ENCODE results near the gene EFCAB6. TPM values are rescaled to one million over a fixed set of nuclear protein-coding genes. Genes with fewer than 3 reads are reported as not detected.

Gene EFCAB6
- total and polyA plus RNA-seq, 2 donors (not counting 1 experiment from before 2014, with no cell fraction given) = 0.07 to 0.10 TPM

- Histone ChIP-seq H2AFZ (ENCODE audit: insufficient read depth, low read depth, low read length, poor library complexity, severe bottlenecking) (no peak overlapping the region), H4K20me1 (ENCODE audit: control insufficient read depth, insufficient read depth, low read length, poor library complexity, severe bottlenecking) (no peaks in the 10 kb centered on the region), H3K9me3 (ENCODE audit: control extremely low read depth in 1 of 3, control insufficient read depth in 2 of 3, insufficient read depth in 1 of 3, low read length in 2 of 3) (peaks cover 0 to 6% (median 0%) of the 10 kb centered on the region in 3 donors), H3K9ac (ENCODE audit: low read length) (no peak overlapping the region), H3K27ac (ENCODE audit: low read length in 2 of 2) (no peak overlapping the region), H3K4me1 (ENCODE audit: control insufficient read depth in 2 of 2, insufficient read depth in 2 of 2, low read length in 2 of 2) (peaks cover 4 to 6% of the 10 kb centered on the region in 2 donors), H3K79me2 (ENCODE audit: control insufficient read depth, insufficient read depth, low read length) (no peaks in the 10 kb centered on the region), H3K4me3 (ENCODE audit: control extremely low read depth in 1 of 5, extremely low read depth in 1 of 5, insufficient read depth in 1 of 5, low read depth in 2 of 5, low read length in 4 of 5) (no peak overlapping the region), H3K4me2 (replicated peaks; ENCODE audit: low read depth, low read length, poor library complexity, severe bottlenecking) (no peak overlapping the region), H3K36me3 (replicated peaks in 1 of 2; ENCODE audit: control extremely low read depth in 1 of 2, control insufficient read depth in 1 of 2, extremely low read depth in 1 of 2, insufficient read depth in 2 of 2, low read length in 1 of 2) (no peaks in the 10 kb centered on the region), H3K27me3 (replicated peaks in 1 of 4; ENCODE audit: control extremely low read depth in 1 of 4, control insufficient read depth in 3 of 4, insufficient read depth in 4 of 4, low read length in 3 of 4) (peaks cover 0 to 6% (median 3%) of the 10 kb centered on the region in 4 experiments)
- Mint-ChIP-seq H3K9me3 (ENCODE audit: insufficient read depth) (peaks cover 4% of the 10 kb centered on the region), H3K27ac (no peak overlapping the region), H3K4me1 (peaks cover 5% of the 10 kb centered on the region), H3K4me3 (no peak overlapping the region), H3K27me3 (peaks cover 10% of the 10 kb centered on the region)
- ChIA-PET POLR2A (no interaction called here), CTCF (no interaction called here)
- DNase-seq (no peak), ATAC-seq (ENCODE audit: low read depth) (no peak)
- intact Hi-C loops (cut with micrococcal nuclease) = no loop called here
- TF ChIP-seq CTCF (IDR thresholded peaks at IDR 0.05) (no peak), EZH2 (IDR thresholded peaks at IDR 0.05; ENCODE audit: borderline replicate concordance, insufficient read depth, low read depth, low read length, poor library complexity, severe bottlenecking) (no peak)
- 93% methylated on average over 6 of the region's 7 CpGs for WGBS (ENCODE audit: insufficient coverage)
Observed at GRCh38 chr22:43795320-43795719, 16.8 kb downstream of the EFCAB6 start.

GRCh38 chr22:43792905-43793304 lies 19.2 kb downstream of the EFCAB6 start:
- H3K4me3 Mint-ChIP-seq = no peak overlapping the region
- intact Hi-C loops (cut with micrococcal nuclease) = no loop called here
- no peaks in the 10 kb centered on the region for H3K4me1 Mint-ChIP-seq
- TF ChIP-seq EZH2 (IDR thresholded peaks at IDR 0.05; ENCODE audit: borderline replicate concordance, insufficient read depth, low read depth, low read length, poor library complexity, severe bottlenecking) (no peak), CTCF (IDR thresholded peaks at IDR 0.05) (no peak)
- peaks cover 0 to 5% (median 0%) of the 10 kb centered on the region in 4 experiments for H3K27me3 ChIP-seq (replicated peaks in 1 of 4; ENCODE audit: control extremely low read depth in 1 of 4, control insufficient read depth in 3 of 4, insufficient read depth in 4 of 4, low read length in 3 of 4)
- H2AFZ ChIP-seq (ENCODE audit: insufficient read depth, low read depth, low read length, poor library complexity, severe bottlenecking) = no peak overlapping the region
- H4K20me1 ChIP-seq (ENCODE audit: control insufficient read depth, insufficient read depth, low read length, poor library complexity, severe bottlenecking) = no peaks in the 10 kb centered on the region
- H3K4me2 ChIP-seq (replicated peaks; ENCODE audit: low read depth, low read length, poor library complexity, severe bottlenecking) = no peak overlapping the region
- no peaks in the 10 kb centered on the region for H3K79me2 ChIP-seq (ENCODE audit: control insufficient read depth, insufficient read depth, low read length)
- 91% methylated on average over 4 of the region's 5 CpGs for WGBS (ENCODE audit: insufficient coverage)
- no peaks in the 10 kb centered on the region for H3K4me1 ChIP-seq (ENCODE audit: control insufficient read depth in 2 of 2, insufficient read depth in 2 of 2, low read length in 2 of 2)
- no peaks in the 10 kb centered on the region for H3K36me3 ChIP-seq (replicated peaks in 1 of 2; ENCODE audit: control extremely low read depth in 1 of 2, control insufficient read depth in 1 of 2, extremely low read depth in 1 of 2, insufficient read depth in 2 of 2, low read length in 1 of 2)
- H3K27ac Mint-ChIP-seq = no peak overlapping the region
- ChIA-PET POLR2A (no interaction called here), CTCF (no interaction called here)
- no peaks in the 10 kb centered on the region for H3K9me3 Mint-ChIP-seq (ENCODE audit: insufficient read depth)
- H3K27ac ChIP-seq (ENCODE audit: low read length in 2 of 2) = no peak overlapping the region
- no peak overlapping the region for H3K9ac ChIP-seq (ENCODE audit: low read length)
- H3K9me3 ChIP-seq (ENCODE audit: control extremely low read depth in 1 of 3, control insufficient read depth in 2 of 3, insufficient read depth in 1 of 3, low read length in 2 of 3) = no peaks in the 10 kb centered on the region
- H3K4me3 ChIP-seq (ENCODE audit: control extremely low read depth in 1 of 5, extremely low read depth in 1 of 5, insufficient read depth in 1 of 5, low read depth in 2 of 5, low read length in 4 of 5) = no peak overlapping the region
- peaks cover 11% of the 10 kb centered on the region for H3K27me3 Mint-ChIP-seq
- ATAC-seq (ENCODE audit: low read depth) (no peak), DNase-seq (no peak)
